HEK293 (cell line): Measurements from ENCODE around the gene NCAPD3.

Experiments used
- CTCF ChIA-PET: fragments of 350-600 bp; formaldehyde crosslinking; extraction: SDS; loops from one replicate; lab custom pipeline; 2021; ENCODE audit warnings: antibody characterized with exemption; lab: Yijun Ruan, JAX
- POLR2A ChIA-PET: fragments of 300-600 bp; formaldehyde crosslinking; extraction: SDS; loops from one replicate; lab custom pipeline; 2020; ENCODE audit warnings: antibody characterized with exemption, inconsistent platforms; lab: Yijun Ruan, JAX
- H3K27ac ChIP-seq: fragments of 200-500 bp; sonication (Bioruptor generic); 2 replicates; pipeline ENCODE4 v1.5.1; 2014; ENCODE audit warnings: low read depth, low read length, control low read depth, inconsistent platforms; ENCODE audit errors: extremely low read depth
- H3K36me3 ChIP-seq, 2 experiments: fragments of 200-500 bp in 1 of 2; sonication (Bioruptor generic) in 1 of 2; 1 replicate in 1 of 2; 2 replicates in 1 of 2; pipeline ENCODE4 v1.5.1; 2014 to 2017; ENCODE audit warnings: inconsistent platforms in 2 of 2, low read length in 2 of 2; ENCODE audit not compliant: control insufficient read depth in 2 of 2, insufficient read depth in 1 of 2
- H3K4me1 ChIP-seq: fragments of 200-500 bp; sonication (Bioruptor generic); 2 replicates; pipeline ENCODE4 v1.5.1; 2014; ENCODE audit warnings: mild to moderate bottlenecking, low read length, inconsistent platforms; ENCODE audit not compliant: control insufficient read depth, insufficient read depth
- H3K4me3 ChIP-seq: 2 replicates; pipeline ENCODE4 v1.5.1; 2011; ENCODE audit warnings: low read depth, mild to moderate bottlenecking, control low read depth, low read length, moderate library complexity
- H3K9me3 ChIP-seq: fragments of 200-500 bp; sonication (Bioruptor generic); 2 replicates; pipeline ENCODE4 v1.5.1; 2014; ENCODE audit warnings: low read depth, low read length, inconsistent platforms; ENCODE audit not compliant: control insufficient read depth, insufficient read depth
- BCL6B ChIP-seq: fragments of 450-650 bp; formaldehyde crosslinking; IDR thresholded peaks from 2 replicates; pipeline ENCODE4 v1.5.1; 2017; ENCODE audit warnings: missing biosample characterization, missing genetic modification characterization
- GLIS2 ChIP-seq: fragments of 450-650 bp; formaldehyde crosslinking; IDR thresholded peaks from 2 replicates; pipeline ENCODE4 v1.5.1; 2016; ENCODE audit warnings: missing biosample characterization, missing genetic modification characterization
- KLF7 ChIP-seq: fragments of 450-650 bp; formaldehyde crosslinking; IDR thresholded peaks from 2 replicates; pipeline ENCODE4 v1.5.1; 2016; ENCODE audit warnings: missing biosample characterization, missing genetic modification characterization, borderline replicate concordance
- MEIS1 ChIP-seq: sonication (generic); formaldehyde crosslinking; IDR thresholded peaks from 2 replicates; pipeline ENCODE4 v1.8.1; 2022; ENCODE audit warnings: missing genetic modification reagents, mild to moderate bottlenecking, borderline replicate concordance
- MYNN ChIP-seq: fragments of 450-650 bp; formaldehyde crosslinking; IDR thresholded peaks from 2 replicates; pipeline ENCODE4 v1.5.1; 2016; ENCODE audit warnings: missing biosample characterization, missing genetic modification characterization, borderline replicate concordance
- PRDM2 ChIP-seq: fragments of 450-650 bp; formaldehyde crosslinking; IDR thresholded peaks from 2 replicates; pipeline ENCODE4 v1.5.1; 2016; ENCODE audit warnings: missing biosample characterization, missing genetic modification characterization, borderline replicate concordance
- SCRT1 ChIP-seq: fragments of 450-650 bp; formaldehyde crosslinking; IDR thresholded peaks from 2 replicates; pipeline ENCODE4 v1.5.1; 2016; ENCODE audit warnings: missing biosample characterization, missing genetic modification characterization, borderline replicate concordance
- SETDB1 ChIP-seq: IDR thresholded peaks from one replicate; pipeline ENCODE4 v1.6.1; 2017; ENCODE audit warnings: mild to moderate bottlenecking, low read length, moderate library complexity, mixed read lengths; ENCODE audit not compliant: insufficient read length
- YY1 ChIP-seq: fragments of 450-650 bp; formaldehyde crosslinking; IDR thresholded peaks from 2 replicates; pipeline ENCODE4 v1.5.1; 2018; ENCODE audit warnings: missing biosample characterization, missing genetic modification characterization
- ZEB2 ChIP-seq: fragments of 450-650 bp; formaldehyde crosslinking; IDR thresholded peaks from 2 replicates; pipeline ENCODE4 v1.5.1; 2016; ENCODE audit warnings: missing biosample characterization, missing genetic modification characterization
- ZFP69B ChIP-seq: fragments of 450-650 bp; formaldehyde crosslinking; IDR thresholded peaks from 2 replicates; pipeline ENCODE4 v1.5.1; 2016; ENCODE audit warnings: missing biosample characterization, missing genetic modification characterization
- ZNF132 ChIP-seq: fragments of 450-650 bp; formaldehyde crosslinking; IDR thresholded peaks from 2 replicates; pipeline ENCODE4 v1.5.1; 2017; ENCODE audit warnings: missing biosample characterization, missing genetic modification characterization, borderline replicate concordance
- ZNF223 ChIP-seq: fragments of 450-650 bp; formaldehyde crosslinking; IDR thresholded peaks from 2 replicates; pipeline ENCODE4 v1.5.1; 2016; ENCODE audit warnings: missing biosample characterization, missing genetic modification characterization
- ZNF394 ChIP-seq: fragments of 450-650 bp; formaldehyde crosslinking; IDR thresholded peaks from 2 replicates; pipeline ENCODE4 v1.5.1; 2016; ENCODE audit warnings: missing biosample characterization, missing genetic modification characterization, mild to moderate bottlenecking, moderate library complexity, borderline replicate concordance
- ZNF580 ChIP-seq: fragments of 450-650 bp; formaldehyde crosslinking; IDR thresholded peaks from 2 replicates; pipeline ENCODE4 v1.5.1; 2016; ENCODE audit warnings: missing biosample characterization, missing genetic modification characterization
- ZNF626 ChIP-seq: fragments of 450-650 bp; sonication (Bioruptor Pico); formaldehyde crosslinking; IDR thresholded peaks from 2 replicates; pipeline ENCODE4 v1.5.1; 2018; ENCODE audit warnings: missing biosample characterization, missing genetic modification characterization, inconsistent platforms
- TF ChIP-seq, protein P1 (sequence below): fragments of 450-650 bp; formaldehyde crosslinking; IDR thresholded peaks from 2 replicates; pipeline ENCODE4 v1.5.1; 2016; ENCODE audit warnings: missing biosample characterization, missing genetic modification characterization
- TF ChIP-seq, protein P2 (sequence below): fragments of 450-650 bp; formaldehyde crosslinking; IDR thresholded peaks from 2 replicates; pipeline ENCODE4 v1.5.1; 2017; ENCODE audit warnings: missing biosample characterization, missing genetic modification characterization
- TF ChIP-seq, protein P3 (sequence below): fragments of 450-650 bp; formaldehyde crosslinking; IDR thresholded peaks from 2 replicates; pipeline ENCODE4 v1.5.1; 2016; ENCODE audit warnings: missing biosample characterization, missing genetic modification characterization

NCAPD3 gene

DNA sequence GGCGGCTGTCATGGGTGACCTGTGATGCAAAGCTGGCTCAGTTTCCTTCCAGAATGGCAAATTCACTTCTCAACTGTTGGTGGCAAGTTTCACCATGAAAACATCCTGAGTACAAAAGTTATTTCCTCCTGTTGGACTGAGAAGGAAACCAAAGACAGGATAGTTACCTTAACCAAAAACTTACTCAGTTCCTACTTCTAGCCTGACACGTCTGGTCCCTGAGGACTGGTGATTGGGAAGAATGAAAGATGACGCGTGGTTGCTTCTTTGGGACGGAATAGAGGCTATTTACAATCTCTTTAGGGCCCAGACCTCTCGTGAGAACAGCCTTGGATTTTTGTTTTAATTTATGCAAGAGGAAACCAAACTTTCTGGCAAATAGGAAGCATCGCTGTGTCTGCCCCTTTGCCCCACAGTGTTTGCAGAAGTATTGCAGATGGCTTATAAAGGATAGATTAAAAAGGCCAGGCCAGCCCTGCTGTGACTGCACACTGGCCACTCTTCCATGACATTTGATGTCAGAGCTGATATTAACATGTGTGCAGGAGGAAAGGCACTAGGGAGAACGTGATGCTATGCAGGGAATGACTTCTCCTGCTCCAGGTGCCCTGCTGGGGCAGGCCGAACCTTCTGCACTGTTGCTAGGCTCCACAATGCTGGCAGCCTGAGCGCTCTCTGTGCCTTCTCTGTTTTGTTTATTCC is 8.3 kb upstream of the NCAPD3 start:
- H3K27ac ChIP-seq: no peak overlapping the region
- no peaks in the 10 kb centered on the region for H3K9me3 ChIP-seq
- ChIA-PET POLR2A (interaction anchor here (0.7 kb wide), 1 partner anchor 65 kb away, joined by 3 read pairs; no protein-coding TSS in a partner anchor), CTCF (no interaction called here)
- no peak overlapping the region for H3K4me3 ChIP-seq
- TF ChIP-seq ZNF394 (tag by site-specific recombination) (no peak), ZFP69B (tag by site-specific recombination) (no peak), ZNF132 (tag by site-specific recombination) (no peak), ZNF223 (tag by site-specific recombination) (no peak), KLF7 (tag by site-specific recombination) (no peak), BCL6B (tag by site-specific recombination) (no peak), ZNF626 (tag by site-specific recombination) (no peak), MEIS1 (CRISPR knock-in tag) (no peak), SETDB1 (no peak), MYNN (tag by site-specific recombination) (no peak), ZNF580 (tag by site-specific recombination) (no peak), ZEB2 (no peak), SCRT1 (no peak), YY1 (tag by site-specific recombination) (no peak), GLIS2 (tag by site-specific recombination) (no peak), PRDM2 (tag by site-specific recombination) (no peak)
- TF ChIP-seq, protein P1, sequence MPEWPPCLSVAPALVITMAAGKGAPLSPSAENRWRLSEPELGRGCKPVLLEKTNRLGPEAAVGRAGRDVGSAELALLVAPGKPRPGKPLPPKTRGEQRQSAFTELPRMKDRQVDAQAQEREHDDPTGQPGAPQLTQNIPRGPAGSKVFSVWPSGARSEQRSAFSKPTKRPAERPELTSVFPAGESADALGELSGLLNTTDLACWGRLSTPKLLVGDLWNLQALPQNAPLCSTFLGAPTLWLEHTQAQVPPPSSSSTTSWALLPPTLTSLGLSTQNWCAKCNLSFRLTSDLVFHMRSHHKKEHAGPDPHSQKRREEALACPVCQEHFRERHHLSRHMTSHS: no peak
- TF ChIP-seq, protein P2, sequence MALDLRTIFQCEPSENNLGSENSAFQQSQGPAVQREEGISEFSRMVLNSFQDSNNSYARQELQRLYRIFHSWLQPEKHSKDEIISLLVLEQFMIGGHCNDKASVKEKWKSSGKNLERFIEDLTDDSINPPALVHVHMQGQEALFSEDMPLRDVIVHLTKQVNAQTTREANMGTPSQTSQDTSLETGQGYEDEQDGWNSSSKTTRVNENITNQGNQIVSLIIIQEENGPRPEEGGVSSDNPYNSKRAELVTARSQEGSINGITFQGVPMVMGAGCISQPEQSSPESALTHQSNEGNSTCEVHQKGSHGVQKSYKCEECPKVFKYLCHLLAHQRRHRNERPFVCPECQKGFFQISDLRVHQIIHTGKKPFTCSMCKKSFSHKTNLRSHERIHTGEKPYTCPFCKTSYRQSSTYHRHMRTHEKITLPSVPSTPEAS: no peak
- TF ChIP-seq, protein P3, sequence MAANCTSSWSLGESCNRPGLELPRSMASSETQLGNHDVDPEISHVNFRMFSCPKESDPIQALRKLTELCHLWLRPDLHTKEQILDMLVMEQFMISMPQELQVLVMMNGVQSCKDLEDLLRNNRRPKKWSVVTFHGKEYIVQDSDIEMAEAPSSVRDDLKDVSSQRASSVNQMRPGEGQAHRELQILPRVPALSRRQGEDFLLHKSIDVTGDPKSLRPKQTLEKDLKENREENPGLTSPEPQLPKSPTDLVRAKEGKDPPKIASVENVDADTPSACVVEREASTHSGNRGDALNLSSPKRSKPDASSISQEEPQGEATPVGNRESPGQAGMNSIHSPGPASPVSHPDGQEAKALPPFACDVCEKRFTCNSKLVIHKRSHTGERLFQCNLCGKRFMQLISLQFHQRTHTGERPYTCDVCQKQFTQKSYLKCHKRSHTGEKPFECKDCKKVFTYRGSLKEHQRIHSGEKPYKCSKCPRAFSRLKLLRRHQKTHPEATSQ (tag by site-specific recombination): no peak
- H3K4me1 ChIP-seq: no peaks in the 10 kb centered on the region
- peaks cover 0 to 36% of the 10 kb centered on the region in 2 experiments; a peak in 1 of 3 replicates for H3K36me3 ChIP-seq
